Astrocyte (in vitro differentiated cells and primary cell): ENCODE results near the gene ODF2. TPM values are rescaled to one million over a fixed set of nuclear protein-coding genes. Genes with fewer than 3 reads are reported as not detected.

Experiments used
- DNase-seq: peaks from one replicate; pipeline ENCODE4 v3.0.0-alpha.2; 2010; ENCODE audit warnings: low read depth
- FAIRE-seq: peaks from 2 replicates; lab custom pipeline; 2011; peaks lifted over from hg19 to GRCh38; lab: Jason Lieb, UNC
- H2AFZ ChIP-seq: 2 replicates; pipeline ENCODE4 v1.6.0; 2012; ENCODE audit warnings: low read depth, low read length, inconsistent platforms
- H3K27ac ChIP-seq: 2 replicates; pipeline ENCODE4 v1.5.1; 2011; ENCODE audit warnings: low read depth, low read length, inconsistent platforms
- H3K27me3 ChIP-seq: 2 replicates; pipeline ENCODE4 v1.6.0; 2011; ENCODE audit warnings: low read length, inconsistent platforms; ENCODE audit not compliant: insufficient read depth
- H3K36me3 ChIP-seq: 2 replicates; pipeline ENCODE4 v1.5.1; 2011; ENCODE audit warnings: low read length, inconsistent platforms; ENCODE audit not compliant: insufficient read depth
- H3K4me1 ChIP-seq: 2 replicates; pipeline ENCODE4 v1.5.1; 2011; ENCODE audit warnings: low read length, inconsistent platforms; ENCODE audit not compliant: insufficient read depth
- H3K4me2 ChIP-seq: 2 replicates; pipeline ENCODE4 v1.6.0; 2012; ENCODE audit warnings: low read length, inconsistent platforms
- H3K4me3 ChIP-seq: 2 replicates; pipeline ENCODE4 v1.5.1; 2011; ENCODE audit warnings: low read depth, mild to moderate bottlenecking, low read length, inconsistent platforms; ENCODE audit not compliant: insufficient read depth
- H3K79me2 ChIP-seq: 2 replicates; pipeline ENCODE4 v1.6.0; 2012; ENCODE audit warnings: mild to moderate bottlenecking, low read length, inconsistent platforms; ENCODE audit not compliant: insufficient read depth
- H3K9ac ChIP-seq: 2 replicates; pipeline ENCODE4 v1.6.0; 2012; ENCODE audit warnings: mild to moderate bottlenecking, low read length, inconsistent platforms
- H3K9me3 ChIP-seq: 2 replicates; pipeline ENCODE4 v1.5.1; 2012; ENCODE audit warnings: low read depth, mild to moderate bottlenecking, low read length, inconsistent platforms; ENCODE audit not compliant: insufficient read depth
- H4K20me1 ChIP-seq: 2 replicates; pipeline ENCODE4 v1.6.0; 2012; ENCODE audit warnings: low read length, inconsistent platforms; ENCODE audit not compliant: insufficient read depth
- H3K27ac Mint-ChIP-seq: one replicate; pipeline ENCODE4 v1.8.0; 2021; ENCODE audit warnings: mild to moderate bottlenecking, mixed read lengths; ENCODE audit not compliant: unreplicated experiment
- H3K27me3 Mint-ChIP-seq: one replicate; pipeline ENCODE4 v1.8.0; 2021; ENCODE audit warnings: low read depth, mixed read lengths; ENCODE audit not compliant: unreplicated experiment
- H3K36me3 Mint-ChIP-seq: one replicate; pipeline ENCODE4 v1.8.0; 2021; ENCODE audit warnings: low read depth, mixed read lengths; ENCODE audit not compliant: unreplicated experiment
- H3K4me1 Mint-ChIP-seq: one replicate; pipeline ENCODE4 v1.8.0; 2021; ENCODE audit warnings: low read depth, mixed read lengths; ENCODE audit not compliant: unreplicated experiment
- H3K4me3 Mint-ChIP-seq: one replicate; pipeline ENCODE4 v1.8.0; 2021; ENCODE audit warnings: mild to moderate bottlenecking, moderate library complexity, mixed read lengths; ENCODE audit not compliant: unreplicated experiment
- H3K9me3 Mint-ChIP-seq: one replicate; pipeline ENCODE4 v1.8.0; 2021; ENCODE audit warnings: mild to moderate bottlenecking, mixed read lengths; ENCODE audit not compliant: unreplicated experiment
- CTCF ChIP-seq: IDR thresholded peaks from 2 replicates; pipeline ENCODE4 v1.5.1; 2011; ENCODE audit warnings: low read depth, mild to moderate bottlenecking, inconsistent platforms, low read length, moderate library complexity; ENCODE audit not compliant: insufficient read depth
- EZH2 ChIP-seq: IDR thresholded peaks from 2 replicates; pipeline ENCODE4 v1.6.1; 2012; ENCODE audit warnings: mild to moderate bottlenecking, low read length, inconsistent platforms; ENCODE audit not compliant: insufficient read depth
- total RNA-seq: library from RNA; stranded (reverse); gene quantifications from 2 replicates; pipeline ENCODE4 v1.2.1, GENCODE V29; 2021

Gene ODF2
- total RNA-seq, 1 donor from 2014 or later, result 26.2 TPM

DNA sequence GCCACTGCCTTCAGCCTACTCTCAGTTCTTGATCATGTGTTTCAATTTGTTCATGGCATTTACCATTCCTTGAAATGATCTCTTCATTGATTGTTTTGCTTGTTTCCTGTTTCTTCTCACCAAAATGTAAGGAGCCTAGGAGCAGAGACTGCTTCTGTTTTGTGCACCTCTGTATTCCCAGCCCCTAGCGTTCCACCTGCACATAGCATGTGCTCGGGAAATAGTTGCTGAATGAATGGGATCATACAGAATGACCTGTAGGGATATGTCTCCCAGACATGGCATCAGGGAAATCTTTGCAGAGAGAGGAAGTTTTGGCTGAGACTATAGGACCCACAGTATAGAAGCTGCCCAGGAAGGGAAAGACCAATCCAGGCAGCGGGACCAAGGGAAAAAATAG lies 41.3 kb upstream of the ODF2 start:
- H2AFZ ChIP-seq, result no peak overlapping the region
- Mint-ChIP-seq H3K4me1 (no peaks in the 10 kb centered on the region), H3K36me3 (no peaks in the 10 kb centered on the region), H3K9me3 (no peaks in the 10 kb centered on the region), H3K27me3 (peaks cover 45% of the 10 kb centered on the region), H3K27ac (peak overlapping the region; percentile 54), H3K4me3 (no peak overlapping the region)
- no peaks in the 10 kb centered on the region for H4K20me1 ChIP-seq
- H3K9me3 ChIP-seq, result no peaks in the 10 kb centered on the region
- no peak overlapping the region for H3K27ac ChIP-seq
- no peaks in the 10 kb centered on the region for H3K4me1 ChIP-seq
- H3K4me2 ChIP-seq, result no peak overlapping the region
- peak; percentile 6 for TF ChIP-seq CTCF
- TF ChIP-seq EZH2, result no peak
- no peaks in the 10 kb centered on the region for H3K79me2 ChIP-seq
- no peaks in the 10 kb centered on the region for H3K36me3 ChIP-seq
- no peak overlapping the region for H3K4me3 ChIP-seq
- H3K9ac ChIP-seq, result no peak overlapping the region
- no peak for FAIRE-seq
- H3K27me3 ChIP-seq, result peaks cover 14% of the 10 kb centered on the region
- no peak for DNase-seq

DNA sequence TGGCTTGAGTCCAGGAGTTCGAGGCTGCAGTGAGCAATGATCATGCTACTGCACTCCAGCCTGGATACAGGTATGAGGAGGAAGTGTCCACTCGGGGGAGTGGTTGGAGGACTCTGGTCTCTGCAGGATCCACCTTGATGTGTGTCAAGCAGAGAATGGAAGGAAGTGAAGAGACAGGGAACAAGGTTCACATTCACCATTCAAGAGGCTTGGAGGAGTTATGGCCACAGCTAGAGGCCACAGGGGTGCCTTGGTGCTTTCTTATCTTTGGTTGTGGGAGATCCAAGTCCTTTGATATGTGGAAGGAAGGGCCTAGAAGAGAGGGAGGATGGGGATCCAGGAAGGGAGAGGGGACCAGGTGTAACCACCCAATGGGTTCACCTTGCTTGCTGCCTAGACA lies 40.5 kb upstream of the ODF2 start:
- Histone ChIP-seq H3K4me3 (no peak overlapping the region), H3K27ac (no peak overlapping the region), H3K9me3 (no peaks in the 10 kb centered on the region), H3K4me2 (no peak overlapping the region), H3K27me3 (peaks cover 14% of the 10 kb centered on the region), H3K36me3 (no peaks in the 10 kb centered on the region), H4K20me1 (no peaks in the 10 kb centered on the region), H3K9ac (no peak overlapping the region), H3K79me2 (no peaks in the 10 kb centered on the region), H2AFZ (no peak overlapping the region), H3K4me1 (peaks cover 4% of the 10 kb centered on the region)
- Mint-ChIP-seq H3K4me3 (no peak overlapping the region), H3K9me3 (no peaks in the 10 kb centered on the region), H3K36me3 (no peaks in the 10 kb centered on the region), H3K27me3 (peaks cover 37% of the 10 kb centered on the region), H3K27ac (no peak overlapping the region), H3K4me1 (no peaks in the 10 kb centered on the region)
- no peak for FAIRE-seq
- TF ChIP-seq EZH2, result no peak
- no peak for TF ChIP-seq CTCF
- DNase-seq, result no peak

GRCh38 chr9:128416014-128416413 lies 39.8 kb upstream of the ODF2 start:
- no peak overlapping the region for H3K4me2 ChIP-seq

More at GRCh38 chr9:128416014-128416413, 39.8 kb upstream of the ODF2 start:
- H3K4me1 ChIP-seq, result peaks cover 4% of the 10 kb centered on the region
- no peaks in the 10 kb centered on the region for H3K9me3 ChIP-seq
- no peak overlapping the region for H3K4me3 ChIP-seq
- H3K36me3 ChIP-seq, result no peaks in the 10 kb centered on the region
- H3K79me2 ChIP-seq, result peaks cover 3% of the 10 kb centered on the region
- no peak overlapping the region for H3K9ac ChIP-seq
- H4K20me1 ChIP-seq, result no peaks in the 10 kb centered on the region
- Mint-ChIP-seq H3K9me3 (no peaks in the 10 kb centered on the region), H3K4me3 (no peak overlapping the region), H3K27ac (no peak overlapping the region), H3K27me3 (peaks cover 36% of the 10 kb centered on the region), H3K36me3 (no peaks in the 10 kb centered on the region), H3K4me1 (no peaks in the 10 kb centered on the region)
- no peak for TF ChIP-seq CTCF
- TF ChIP-seq EZH2, result no peak
- no peak overlapping the region for H2AFZ ChIP-seq
- DNase-seq, result no peak
- H3K27me3 ChIP-seq, result peaks cover 14% of the 10 kb centered on the region
- H3K27ac ChIP-seq, result no peak overlapping the region
- no peak for FAIRE-seq
